ENCODE results near the gene UGP2.

Gene UGP2

GRCh38 chr2:63880625-63881024, 38.9 kb downstream of the UGP2 start:
- no peak overlapping the region for H3K4me3 ChIP-seq (ENCODE audit: control insufficient read depth, low read depth, low read length)
- no peak for TF ChIP-seq CTCF (IDR thresholded peaks at IDR 0.05; ENCODE audit: control insufficient read depth, insufficient read depth, low read depth, low read length, missing control alignments)
- DNase-seq (ENCODE audit: low read depth) = no peak

- DNase-seq (ENCODE audit: low read depth) = no peak
- H3K4me3 ChIP-seq (ENCODE audit: control insufficient read depth, low read depth, low read length) = no peak overlapping the region
- no peak for TF ChIP-seq CTCF (IDR thresholded peaks at IDR 0.05; ENCODE audit: control insufficient read depth, insufficient read depth, low read depth, low read length, missing control alignments)
These were observed 39.5 kb downstream of the UGP2 start for GRCh38 chr2:63881205-63881604.

- no peak for DNase-seq (ENCODE audit: low read depth)
- no peak for TF ChIP-seq CTCF (IDR thresholded peaks at IDR 0.05; ENCODE audit: control insufficient read depth, insufficient read depth, low read depth, low read length, missing control alignments)
- no peak overlapping the region for H3K4me3 ChIP-seq (ENCODE audit: control insufficient read depth, low read depth, low read length)
These were observed 40.9 kb downstream of the UGP2 start for GRCh38 chr2:63882395-63883105.

- no peak for TF ChIP-seq CTCF (IDR thresholded peaks at IDR 0.05; ENCODE audit: control insufficient read depth, insufficient read depth, low read depth, low read length, missing control alignments)
- no peak for DNase-seq (ENCODE audit: low read depth)
- H3K4me3 ChIP-seq (ENCODE audit: control insufficient read depth, low read depth, low read length) = no peak overlapping the region
These were observed 44.7 kb downstream of the UGP2 start for GRCh38 chr2:63886445-63886844.

- no peak for DNase-seq (ENCODE audit: low read depth)
- no peak overlapping the region for H3K4me3 ChIP-seq (ENCODE audit: control insufficient read depth, low read depth, low read length)
- TF ChIP-seq CTCF (IDR thresholded peaks at IDR 0.05; ENCODE audit: control insufficient read depth, insufficient read depth, low read depth, low read length, missing control alignments) = no peak
These were observed 46.4 kb downstream of the UGP2 start for GRCh38 chr2:63888053-63888452.

GRCh38 chr2:63888490-63889402, 47.0 kb downstream of the UGP2 start:
- no peak for DNase-seq (ENCODE audit: low read depth)
- no peak overlapping the region for H3K4me3 ChIP-seq (ENCODE audit: control insufficient read depth, low read depth, low read length)
- TF ChIP-seq CTCF (IDR thresholded peaks at IDR 0.05; ENCODE audit: control insufficient read depth, insufficient read depth, low read depth, low read length, missing control alignments) = peak; percentile 81

Data from AG09309 (cell line).